Cerebellar nuclear complex (tissue), 1 donor: ENCODE data around the gene SCN1B.

ENCODE experiments used
- DNase-seq, 2 experiments: peaks; one replicate each; lab custom pipeline; 2025; lab: John Stamatoyannopoulos, UW

SCN1B gene

DNA sequence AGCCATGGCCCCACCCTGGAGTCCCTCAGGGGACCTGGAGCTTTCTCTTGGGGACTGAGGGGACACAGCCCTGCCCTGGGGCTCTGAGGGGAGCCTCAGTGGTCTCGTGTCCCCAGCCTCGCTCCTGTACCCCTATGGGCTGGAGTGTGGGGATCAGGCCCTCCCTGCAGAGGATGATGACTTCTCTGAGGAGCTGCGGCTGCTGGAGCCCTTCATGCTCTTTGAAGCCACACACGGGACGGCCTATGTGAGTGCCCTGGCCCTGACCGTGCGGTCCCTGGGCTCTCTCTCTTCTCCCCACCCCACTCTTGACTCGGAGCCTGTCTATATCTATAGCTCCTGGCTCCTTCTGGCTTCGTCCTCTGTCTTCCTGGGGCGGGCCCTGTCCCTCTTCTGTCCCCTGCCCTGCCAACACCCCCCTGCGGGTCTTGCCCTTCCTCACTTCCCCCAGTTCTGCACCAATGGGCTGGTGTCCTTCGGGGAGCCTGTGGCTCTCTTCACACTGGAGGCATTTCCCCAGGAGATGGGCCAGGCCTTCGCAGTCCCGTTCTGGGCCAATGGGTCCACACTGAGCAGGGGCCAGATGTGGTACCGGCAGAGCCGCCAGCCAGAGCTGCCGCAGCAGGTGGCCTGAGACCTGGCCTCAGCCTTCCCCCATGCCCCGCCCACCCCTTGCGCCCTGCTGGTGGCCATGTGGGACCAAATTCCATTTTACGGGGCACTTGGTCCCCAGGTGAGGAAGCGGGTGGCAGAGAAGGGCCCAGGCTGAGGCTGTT is 44.3 kb downstream of the SCN1B start:
- DNase-seq, result no peak

DNA sequence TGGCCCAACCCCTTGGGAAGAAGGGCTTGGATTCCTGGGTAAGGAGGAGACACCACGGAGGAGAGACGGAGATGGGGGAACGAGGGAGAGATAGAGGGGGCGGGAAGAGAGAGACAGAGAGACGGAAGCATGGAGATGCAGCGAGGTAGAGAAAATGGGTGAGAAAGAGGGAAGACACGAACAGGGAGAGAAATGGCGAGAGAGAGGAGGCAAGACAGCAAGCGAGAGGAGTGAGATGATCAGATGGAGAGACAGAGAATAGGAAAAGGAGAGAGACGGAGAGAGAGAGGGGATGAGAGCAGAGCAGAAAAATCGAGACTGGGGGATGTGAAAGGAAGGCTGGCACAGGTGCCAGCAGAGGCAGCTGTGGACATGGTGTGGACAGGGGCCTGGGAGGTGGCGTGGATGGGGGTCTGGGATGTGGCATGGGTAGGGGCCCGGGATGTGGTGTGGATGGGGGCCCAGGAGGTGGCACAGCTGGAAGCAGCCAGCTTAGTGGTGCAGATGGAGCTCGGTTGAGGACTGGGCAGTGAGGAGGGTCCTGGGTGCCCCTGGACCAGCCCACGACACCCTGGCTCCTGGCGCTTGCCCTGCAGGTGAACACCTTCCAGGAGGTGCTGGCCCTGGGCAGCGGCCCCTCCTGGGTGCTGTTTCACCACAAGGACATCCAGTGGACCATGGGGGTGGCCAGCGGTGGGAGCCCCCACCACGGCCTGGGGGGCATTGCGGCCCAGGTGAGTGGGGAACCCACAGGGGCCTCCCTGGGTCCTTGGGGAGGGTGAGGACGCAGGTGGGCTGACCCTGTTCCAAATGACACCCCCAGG is 45.1 kb downstream of the SCN1B start:
- DNase-seq, result no peak

DNA sequence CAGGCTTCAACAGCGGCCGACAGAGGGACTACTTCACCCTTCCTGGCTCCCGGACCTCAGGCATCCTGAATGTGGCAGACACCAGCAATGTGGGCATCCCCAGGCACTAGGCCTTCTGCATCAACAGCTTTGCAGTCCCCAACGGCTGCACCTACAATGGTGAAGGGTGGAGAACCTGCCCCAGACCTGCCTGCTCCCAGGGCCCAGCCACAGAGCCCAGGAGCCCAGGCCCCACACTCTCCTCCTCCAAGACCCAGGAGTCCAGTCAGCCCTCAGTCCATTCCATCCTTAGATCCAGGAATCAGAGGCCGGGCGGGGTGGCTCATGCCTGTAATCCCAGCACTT is 45.7 kb downstream of the SCN1B start:
- DNase-seq, result no peak

DNA sequence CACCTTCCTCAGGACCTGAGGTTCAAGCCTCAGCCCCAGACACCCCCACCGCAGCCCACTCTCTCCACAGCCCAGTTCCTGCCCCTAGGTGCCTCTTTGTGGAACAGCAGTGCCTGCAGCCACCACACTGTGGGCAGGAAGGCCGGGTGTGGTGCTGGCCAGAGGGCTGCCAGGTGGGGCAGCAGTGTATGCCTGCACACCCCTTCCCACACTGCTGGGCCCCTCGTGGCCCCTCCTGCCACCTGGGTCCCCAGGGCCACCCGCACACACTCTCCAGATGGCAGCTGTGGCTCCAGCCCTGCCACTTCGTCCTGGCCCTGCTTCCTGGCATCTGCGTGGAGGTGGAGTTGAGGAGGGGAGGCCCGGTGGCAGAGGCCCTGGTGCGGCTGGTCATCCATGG is 46.4 kb downstream of the SCN1B start:
- no peak for DNase-seq

DNA sequence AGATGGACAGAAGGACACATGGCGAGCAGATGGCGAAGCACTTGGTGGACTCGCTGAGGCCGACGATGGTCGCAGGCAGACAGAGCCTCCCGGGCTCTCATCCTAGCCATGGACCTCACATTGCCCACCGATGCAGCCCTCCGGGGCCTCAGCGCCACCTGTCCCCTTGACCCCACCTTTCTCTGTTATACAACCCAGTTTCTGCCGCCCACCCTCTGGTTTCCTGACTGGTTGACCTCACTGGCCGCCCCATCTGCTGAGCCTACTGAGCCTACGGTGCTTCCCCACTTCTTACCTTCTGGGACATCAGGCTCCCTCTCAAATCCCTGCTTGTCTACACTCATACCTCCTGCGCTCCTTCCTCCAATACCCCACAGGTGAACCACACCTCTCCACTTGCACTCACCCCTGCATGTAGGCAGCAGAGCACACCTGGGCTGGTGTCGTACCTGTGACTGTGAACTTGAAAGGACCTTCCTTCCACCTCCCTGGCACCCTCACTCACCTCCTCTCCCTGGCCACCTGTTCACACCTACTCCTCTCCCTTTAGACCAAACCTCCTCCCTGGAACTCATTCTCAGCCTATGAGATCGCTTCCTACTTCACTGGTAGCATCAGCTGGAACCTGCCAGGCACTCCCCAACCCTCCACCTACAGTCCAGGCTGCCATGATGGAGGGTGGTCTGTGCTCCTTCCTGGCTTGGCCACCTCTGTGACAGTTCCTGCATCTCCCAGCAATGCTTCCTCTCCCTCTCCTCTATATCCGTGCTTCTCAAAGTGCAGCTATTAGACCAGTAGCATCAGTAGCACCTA is 47.3 kb downstream of the SCN1B start:
- DNase-seq, result no peak

DNA sequence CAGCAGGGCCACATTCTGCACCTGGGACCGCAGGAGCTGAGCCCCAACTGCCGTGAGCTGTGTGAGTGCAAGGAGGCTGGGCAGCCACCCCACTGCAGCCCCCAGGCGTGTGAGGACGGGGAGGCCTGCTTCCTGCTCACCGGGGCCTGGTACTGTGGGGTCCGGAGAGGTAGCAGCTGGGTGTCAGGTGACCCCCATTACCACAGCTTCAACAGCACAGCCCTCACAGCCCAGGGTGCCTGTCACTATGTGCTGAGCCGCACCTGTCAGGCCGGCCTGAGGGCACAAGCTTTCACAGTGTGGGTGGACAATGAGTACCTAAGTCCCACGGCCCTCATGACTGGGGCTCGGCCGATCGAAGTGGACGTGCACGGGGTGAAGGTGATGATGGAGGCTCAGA is 49.6 kb downstream of the SCN1B start:
- DNase-seq, result no peak

DNA sequence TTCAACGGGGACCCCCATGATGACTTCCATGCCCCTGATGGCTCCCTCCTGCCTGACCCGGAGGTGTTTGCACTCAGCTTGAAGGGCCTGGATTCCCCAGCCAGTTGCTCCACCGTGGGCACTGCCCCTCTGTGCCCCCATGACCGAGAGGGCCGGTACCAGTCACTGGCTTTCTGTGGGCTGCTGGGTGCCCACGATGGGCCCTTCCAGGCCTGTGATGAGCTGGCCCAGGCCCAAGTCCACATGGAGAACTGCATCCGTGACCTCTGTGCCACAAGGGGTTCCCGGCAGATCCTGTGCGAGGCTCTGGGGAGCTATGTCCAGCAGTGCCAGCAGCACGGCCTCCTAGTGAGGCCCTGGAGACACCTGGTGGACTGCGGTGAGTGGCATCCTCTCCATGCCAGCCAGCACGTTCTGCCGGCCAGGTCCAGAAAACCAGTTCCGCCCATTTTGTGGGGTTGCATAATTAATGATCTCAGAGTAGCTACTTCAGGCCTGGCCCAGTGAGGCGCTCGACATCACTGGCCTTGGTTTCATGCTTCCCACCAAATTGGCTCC is 50.4 kb downstream of the SCN1B start:
- no peak for DNase-seq

DNA sequence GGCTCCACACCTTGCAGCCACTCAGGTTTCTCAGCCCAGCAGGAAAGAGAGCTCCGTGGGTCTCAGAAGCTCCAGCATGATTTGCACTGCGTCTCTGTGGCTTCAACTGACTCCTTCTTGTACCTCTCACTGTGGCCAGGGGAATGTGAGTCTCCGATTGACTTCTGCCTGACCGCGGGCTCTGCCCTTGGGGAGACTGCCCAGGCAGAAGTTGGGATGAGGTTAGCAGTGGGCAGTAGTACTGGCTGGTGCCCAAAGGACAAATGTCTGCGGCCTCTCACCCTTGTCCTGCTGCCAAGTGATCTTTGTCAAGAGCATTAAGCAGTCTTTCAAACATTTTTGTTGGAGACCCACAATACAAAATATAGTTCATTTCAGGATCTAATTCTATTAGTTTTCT is 50.9 kb downstream of the SCN1B start:
- DNase-seq, result no peak

DNA sequence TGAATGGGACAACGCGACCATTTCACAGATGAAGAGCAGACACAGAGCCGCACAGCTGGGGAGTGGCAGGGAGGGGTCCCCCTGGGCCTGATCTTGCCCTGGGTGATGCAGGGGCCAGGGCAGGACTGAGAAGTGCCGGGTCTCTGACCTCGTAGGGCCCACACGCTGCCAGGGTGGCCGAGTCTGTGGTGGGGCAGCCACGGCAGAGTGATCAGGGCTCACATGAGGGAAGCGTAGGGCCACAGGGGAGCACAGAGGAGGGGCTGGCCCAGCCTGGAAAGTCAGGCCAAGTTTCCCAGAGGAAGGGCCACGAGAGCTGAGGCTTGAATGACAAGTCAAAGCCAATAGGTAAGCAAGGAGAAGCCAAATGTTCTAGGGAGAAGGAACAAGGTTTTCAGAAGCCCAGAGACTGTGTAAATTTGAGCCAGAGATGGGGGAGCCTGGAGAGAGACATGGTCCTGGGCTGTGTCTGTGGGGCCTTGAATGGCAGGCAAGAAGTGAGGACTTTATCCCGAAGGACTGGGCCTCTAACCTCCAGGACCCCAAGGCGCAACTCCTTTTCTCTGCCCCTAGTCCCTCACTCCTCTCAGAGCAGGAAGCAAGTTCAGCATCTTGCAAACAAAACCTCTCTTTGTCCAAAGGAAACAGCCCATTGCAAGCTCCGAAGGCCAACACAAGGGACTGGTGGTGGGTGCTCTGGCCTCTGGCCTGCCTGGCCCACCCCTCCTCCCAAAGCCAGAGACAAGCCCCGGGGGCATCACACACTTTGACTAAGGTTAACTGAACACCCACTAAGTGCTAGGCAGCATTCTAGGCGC is 53.6 kb downstream of the SCN1B start:
- no peak for DNase-seq

DNA sequence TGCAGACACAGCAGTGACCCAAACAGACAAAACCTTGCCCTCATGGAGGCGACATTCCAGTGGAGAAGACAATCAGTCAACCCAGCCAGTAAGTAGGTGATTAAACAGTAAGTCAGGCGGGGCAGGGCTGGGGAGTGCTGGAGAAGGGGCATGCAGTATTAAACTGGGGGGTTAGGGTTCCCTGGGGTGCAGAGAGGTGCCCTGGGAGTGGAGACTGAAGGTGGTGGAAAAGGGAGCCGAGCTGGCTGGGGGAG is 54.2 kb downstream of the SCN1B start:
- no peak for DNase-seq

DNA sequence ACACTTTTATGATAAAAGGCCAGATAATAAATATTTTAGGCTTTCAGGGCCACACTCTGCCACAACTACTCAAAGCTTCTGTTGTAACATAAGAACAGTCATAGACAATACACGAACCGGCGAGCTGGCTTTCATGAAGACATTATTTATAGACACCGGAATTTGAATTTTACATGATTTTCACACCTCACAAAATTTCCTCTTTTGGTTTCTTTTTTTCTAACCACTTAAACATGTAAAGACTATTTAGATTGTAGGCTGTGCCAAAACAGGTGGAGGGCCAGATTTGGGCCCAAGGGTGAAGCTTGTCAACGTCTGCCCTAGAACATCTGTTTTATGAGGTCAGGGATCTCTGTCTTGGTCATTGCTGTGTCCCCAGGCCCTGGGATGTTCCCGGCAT is 55.7 kb downstream of the SCN1B start:
- no peak for DNase-seq

DNA sequence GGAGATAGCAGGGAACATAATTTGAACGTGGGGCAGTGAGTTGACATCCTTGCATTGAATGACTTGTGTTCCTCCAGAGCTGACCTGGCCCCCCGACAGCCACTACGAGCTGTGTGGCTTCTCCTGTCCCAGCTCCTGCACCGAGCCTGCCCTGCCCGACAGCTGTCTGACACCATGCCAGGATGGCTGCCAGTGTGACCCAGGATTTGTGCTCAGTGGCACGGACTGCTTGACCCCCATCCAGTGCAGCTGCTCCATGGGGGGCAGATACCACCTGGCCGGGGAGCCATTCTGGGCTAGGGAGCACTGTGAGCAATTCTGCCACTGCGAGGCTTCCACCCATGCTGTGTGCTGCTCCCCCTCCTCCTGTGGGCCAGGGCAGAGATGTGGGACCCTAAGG is 56.2 kb downstream of the SCN1B start:
- no peak for DNase-seq

DNA sequence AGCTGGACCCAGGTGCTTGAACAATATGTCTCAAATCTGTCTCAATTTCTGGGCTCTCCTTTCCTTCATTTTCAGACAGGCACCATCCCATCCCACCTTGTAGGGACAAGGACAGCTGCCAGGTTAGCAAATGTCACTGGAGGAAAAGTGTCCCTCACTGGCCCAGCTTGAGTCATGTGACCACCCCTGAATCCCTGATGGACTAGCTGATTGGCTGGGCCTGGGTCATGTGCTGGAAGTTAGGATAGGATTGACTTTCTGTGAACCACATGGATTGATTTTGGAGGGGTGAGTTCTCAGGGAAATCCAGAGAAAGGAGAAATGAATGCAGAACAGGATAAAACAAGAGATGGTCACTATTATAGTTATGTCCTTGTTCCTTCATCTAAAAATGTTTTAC is 57.1 kb downstream of the SCN1B start:
- no peak for DNase-seq

DNA sequence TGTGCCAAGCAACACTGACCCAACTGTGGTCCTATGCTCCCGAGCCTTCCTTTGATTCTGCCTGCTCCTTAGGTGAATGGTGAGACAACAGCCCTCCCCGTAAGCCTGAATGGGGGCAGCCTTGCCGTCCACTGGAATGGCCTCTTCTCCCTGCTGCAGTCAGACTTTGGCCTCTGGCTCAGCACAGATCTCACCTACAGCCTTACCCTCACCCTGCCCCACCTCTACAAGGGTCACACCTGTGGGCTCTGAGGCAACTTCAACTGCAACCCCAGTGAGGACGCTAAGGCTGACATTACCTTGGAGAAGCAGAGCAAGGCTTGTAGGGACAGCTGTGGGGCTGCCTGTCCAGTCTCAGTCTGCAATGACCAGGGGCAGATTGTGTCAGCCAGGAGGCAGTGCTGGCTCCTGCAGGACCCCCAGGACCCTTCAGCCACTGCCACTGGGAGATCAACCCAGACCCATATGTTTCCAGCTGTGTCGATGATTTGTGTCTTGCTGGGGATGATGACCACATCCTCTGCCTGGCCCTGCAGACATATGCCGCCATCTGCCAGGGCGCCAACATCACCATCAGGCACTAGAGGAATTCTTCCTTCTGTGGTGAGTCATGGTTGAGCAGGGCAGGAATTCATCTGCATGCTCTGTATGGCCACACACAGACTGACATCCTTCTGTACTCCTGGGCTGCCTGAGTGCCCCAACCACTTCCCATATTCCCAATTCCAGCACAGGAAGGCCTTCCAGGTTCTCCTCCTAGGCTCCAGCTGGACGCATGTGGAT is 58.1 kb downstream of the SCN1B start:
- DNase-seq, result no peak

DNA sequence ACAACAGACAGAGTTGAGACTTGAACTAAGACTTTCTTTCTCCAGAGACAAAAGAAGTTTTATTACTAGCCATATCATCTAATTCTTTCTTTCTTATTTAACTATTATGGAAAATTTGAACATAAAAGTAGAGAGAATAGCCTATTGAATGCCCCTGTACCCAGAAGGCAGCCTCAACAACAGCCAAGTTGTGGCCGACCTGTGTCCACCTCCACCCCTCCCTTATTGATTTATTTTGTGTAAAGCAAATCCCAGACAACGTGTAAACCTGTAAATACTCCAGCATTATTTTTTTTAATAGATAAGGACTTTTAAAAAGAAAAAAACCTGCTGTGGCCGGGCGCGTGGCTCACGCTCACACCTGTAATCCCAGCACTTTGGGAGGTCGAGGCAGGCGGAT is 59.3 kb downstream of the SCN1B start:
- no peak for DNase-seq
